ENCODE results near the gene ABHD15. TPM values are rescaled to one million over a fixed set of nuclear protein-coding genes. Genes with fewer than 3 reads are reported as not detected.
A peak's percentile ranks its signal among the peaks of the same experiment; 100 is the strongest.

The ABHD15 gene
- total and polyA plus RNA-seq, 9 of the 15 experiments (the other 6 are each of a cell fraction or from before 2014, with no cell fraction given), result 0.85 to 4.2 (median 2.1) TPM

DNA sequence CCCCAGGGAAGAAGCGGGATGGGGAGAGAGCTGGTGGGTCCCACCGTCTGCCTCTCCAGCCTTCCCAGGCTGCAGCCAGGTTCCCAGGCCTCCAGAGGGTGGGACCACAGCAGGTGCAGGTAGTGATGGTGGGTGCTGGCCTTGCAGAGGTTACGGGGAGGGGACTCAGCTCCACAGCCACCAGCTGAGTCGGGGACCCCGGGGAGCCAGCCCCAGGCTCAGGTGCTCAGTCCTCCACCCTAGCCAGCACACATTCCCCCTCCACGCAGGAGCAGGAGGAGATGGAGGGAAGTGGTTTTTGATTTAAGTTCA is 6.7 kb upstream of the ABHD15 start:
- intact Hi-C loops (cut with micrococcal nuclease), result no loop called here
- Histone ChIP-seq H2AFZ (ENCODE audit: low read depth, low read length) (no peak overlapping the region), H3K27me3 (ENCODE audit: control insufficient read depth in 2 of 2, insufficient read depth in 2 of 2, low read length in 2 of 2) (no peaks in the 10 kb centered on the region), H3K4me3 (no peak overlapping the region), H4K20me1 (replicated peaks; ENCODE audit: control insufficient read depth, insufficient read depth, low read length) (no peaks in the 10 kb centered on the region), H3K9me1 (ENCODE audit: control insufficient read depth, insufficient read depth, low read length) (peaks cover 3% of the 10 kb centered on the region), H3K4me1 (replicated peaks in 1 of 2; ENCODE audit: control insufficient read depth in 2 of 2, insufficient read depth in 2 of 2, low read length in 2 of 2) (peaks cover 3 to 62% of the 10 kb centered on the region in 2 experiments; a peak in 4 of 5 replicates), H3K9ac (ENCODE audit: insufficient read depth in 1 of 2, low read depth in 2 of 2, low read length in 2 of 2) (peak overlapping the region in 1 of 2 experiments; percentile 75; a peak in 2 of 4 replicates), H3K36me3 (ENCODE audit: control insufficient read depth, insufficient read depth, low read length) (peaks cover 49% of the 10 kb centered on the region; the same call in 2 of the 3 replicates), H3K4me2 (ENCODE audit: insufficient read depth, low read length) (no peak overlapping the region), H3K9me3 (replicated peaks; ENCODE audit: control insufficient read depth, insufficient read depth, low read depth, low read length) (no peaks in the 10 kb centered on the region), H3K27ac (ENCODE audit: extremely low read depth, low read depth, low read length) (no peak overlapping the region), H3K79me2 (ENCODE audit: control insufficient read depth, insufficient read depth, low read length) (no peaks in the 10 kb centered on the region)
- BruUV-seq (replicated peaks), result TSS peak; percentile 47
- FAIRE-seq (no peak), ATAC-seq (no peak), DNase-seq (ENCODE audit: extremely low read depth in 1 of 4, low spot score in 3 of 4) (no peak)
- CTCF ChIA-PET (ENCODE audit: low intra/inter-chr PET ratio), result interaction anchor here (1.0 kb wide), 1 partner anchor 354 kb away, joined by 3 read pairs; no protein-coding TSS in a partner anchor
- POLR2A ChIA-PET, result no interaction called here
- 90% methylated on average over 4 of the region's 6 CpGs for WGBS (ENCODE audit: insufficient coverage, low coverage, missing lambda C conversion rate)
- TF ChIP-seq HMG20B (CRISPR knock-in tag; IDR thresholded peaks at IDR 0.05) (no peak), ZNF12 (CRISPR knock-in tag; IDR thresholded peaks at IDR 0.05) (no peak), KHSRP (IDR thresholded peaks at IDR 0.05) (no peak), HDAC6 (IDR thresholded peaks at IDR 0.05; ENCODE audit: low read depth, low read length) (no peak), XRCC3 (IDR thresholded peaks at IDR 0.05) (no peak), GMEB1 (CRISPR knock-in tag; IDR thresholded peaks at IDR 0.05) (no peak), SMAD2 (IDR thresholded peaks at IDR 0.05; ENCODE audit: low read depth, low read length) (no peak), ZNF197 (CRISPR knock-in tag; IDR thresholded peaks at IDR 0.05; ENCODE audit: low read depth) (no peak)
- TF ChIP-seq, protein P1, sequence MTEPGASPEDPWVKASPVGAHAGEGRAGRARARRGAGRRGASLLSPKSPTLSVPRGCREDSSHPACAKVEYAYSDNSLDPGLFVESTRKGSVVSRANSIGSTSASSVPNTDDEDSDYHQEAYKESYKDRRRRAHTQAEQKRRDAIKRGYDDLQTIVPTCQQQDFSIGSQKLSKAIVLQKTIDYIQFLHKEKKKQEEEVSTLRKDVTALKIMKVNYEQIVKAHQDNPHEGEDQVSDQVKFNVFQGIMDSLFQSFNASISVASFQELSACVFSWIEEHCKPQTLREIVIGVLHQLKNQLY (CRISPR knock-in tag; conservative IDR thresholded peaks at IDR 0.05), result no peak
- TF ChIP-seq, protein P2, sequence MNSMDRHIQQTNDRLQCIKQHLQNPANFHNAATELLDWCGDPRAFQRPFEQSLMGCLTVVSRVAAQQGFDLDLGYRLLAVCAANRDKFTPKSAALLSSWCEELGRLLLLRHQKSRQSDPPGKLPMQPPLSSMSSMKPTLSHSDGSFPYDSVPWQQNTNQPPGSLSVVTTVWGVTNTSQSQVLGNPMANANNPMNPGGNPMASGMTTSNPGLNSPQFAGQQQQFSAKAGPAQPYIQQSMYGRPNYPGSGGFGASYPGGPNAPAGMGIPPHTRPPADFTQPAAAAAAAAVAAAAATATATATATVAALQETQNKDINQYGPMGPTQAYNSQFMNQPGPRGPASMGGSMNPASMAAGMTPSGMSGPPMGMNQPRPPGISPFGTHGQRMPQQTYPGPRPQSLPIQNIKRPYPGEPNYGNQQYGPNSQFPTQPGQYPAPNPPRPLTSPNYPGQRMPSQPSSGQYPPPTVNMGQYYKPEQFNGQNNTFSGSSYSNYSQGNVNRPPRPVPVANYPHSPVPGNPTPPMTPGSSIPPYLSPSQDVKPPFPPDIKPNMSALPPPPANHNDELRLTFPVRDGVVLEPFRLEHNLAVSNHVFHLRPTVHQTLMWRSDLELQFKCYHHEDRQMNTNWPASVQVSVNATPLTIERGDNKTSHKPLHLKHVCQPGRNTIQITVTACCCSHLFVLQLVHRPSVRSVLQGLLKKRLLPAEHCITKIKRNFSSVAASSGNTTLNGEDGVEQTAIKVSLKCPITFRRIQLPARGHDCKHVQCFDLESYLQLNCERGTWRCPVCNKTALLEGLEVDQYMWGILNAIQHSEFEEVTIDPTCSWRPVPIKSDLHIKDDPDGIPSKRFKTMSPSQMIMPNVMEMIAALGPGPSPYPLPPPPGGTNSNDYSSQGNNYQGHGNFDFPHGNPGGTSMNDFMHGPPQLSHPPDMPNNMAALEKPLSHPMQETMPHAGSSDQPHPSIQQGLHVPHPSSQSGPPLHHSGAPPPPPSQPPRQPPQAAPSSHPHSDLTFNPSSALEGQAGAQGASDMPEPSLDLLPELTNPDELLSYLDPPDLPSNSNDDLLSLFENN (IDR thresholded peaks at IDR 0.05; ENCODE audit: low read depth in 2 of 2, low read length in 2 of 2), result no peak
- in situ Hi-C loops (cut with MboI), result no loop called here
